ENCODE data around the gene ALDOA.
A peak's percentile ranks its signal among the peaks of the same experiment; 100 is the strongest.
"Not testable (repeated sequence)": the region's sequence is repeated elsewhere in the genome, so short reads cannot be mapped to it uniquely, and the experiment has no call there.

The ALDOA gene

GRCh38 chr16:30065102-30065942 is at the start of gene ALDOA:
Gene ALDOA (plus strand): TSS chr16:30065760. CDS start chr16:30066898, 1,138 bp downstream.
- DNase-seq, result peak; percentile 99

- no peak for DNase-seq
These were observed 48.8 kb upstream of the ALDOA start for GRCh38 chr16:30016555-30017276.

DNA sequence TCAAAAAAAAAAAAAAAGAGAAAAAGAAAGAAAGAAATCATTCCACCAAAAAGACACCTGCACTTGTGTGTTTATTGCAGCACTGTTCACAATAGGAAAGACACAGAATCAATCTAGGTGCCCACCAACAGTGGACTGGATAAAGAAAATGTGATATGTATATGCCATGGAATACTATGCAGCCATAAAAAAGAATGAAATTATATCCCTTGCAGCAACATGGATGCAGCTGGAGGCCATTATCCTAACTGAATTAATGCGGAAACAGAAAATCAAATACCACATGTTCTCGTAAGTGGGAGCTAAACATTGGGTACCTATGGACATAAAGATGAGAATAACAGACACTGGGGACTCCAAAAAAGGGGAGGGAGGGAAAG is 48.3 kb upstream of the ALDOA start:
- DNase-seq, result no peak

DNA sequence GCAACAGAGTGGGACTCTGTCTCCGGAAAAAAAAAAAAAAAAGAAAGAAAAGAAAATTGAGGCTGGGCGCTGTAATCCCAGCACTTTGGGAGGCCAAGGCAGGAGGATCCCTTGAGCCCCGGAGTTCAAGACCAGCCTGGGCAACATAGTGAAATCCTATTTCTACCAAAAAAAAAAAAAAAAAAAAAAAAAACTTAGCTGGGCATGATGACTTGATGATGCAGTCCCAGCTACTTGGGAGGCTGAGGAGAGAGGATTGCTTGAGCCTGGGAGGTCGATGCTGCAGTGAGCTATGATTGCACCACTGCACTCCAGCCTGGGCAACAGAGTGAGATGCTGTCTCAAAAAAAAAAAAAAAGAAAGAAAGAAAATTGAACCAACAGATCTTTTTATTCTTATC is 47.6 kb upstream of the ALDOA start:
- not testable (repeated sequence) for DNase-seq

- no peak for DNase-seq
These were observed 46.8 kb upstream of the ALDOA start for GRCh38 chr16:30018731-30019158.

DNA sequence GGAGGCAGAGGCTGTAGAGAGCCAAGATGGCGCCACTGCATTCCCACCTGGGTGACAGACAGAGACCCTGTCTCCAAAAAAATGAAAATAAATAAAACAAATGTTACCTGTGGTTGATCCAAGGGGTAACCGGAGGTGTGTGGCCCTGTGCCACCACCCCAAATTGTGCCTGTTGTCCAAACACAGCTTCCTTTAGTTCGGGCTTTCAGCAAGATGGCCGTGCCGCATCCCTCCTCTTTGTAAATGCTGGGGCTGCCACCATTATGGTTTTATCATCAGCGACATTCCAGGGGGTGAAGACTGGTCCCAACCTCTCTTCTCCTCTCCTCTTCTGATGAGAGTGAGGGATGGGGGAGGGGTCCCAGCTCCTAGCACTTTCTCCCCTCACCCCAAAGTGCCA is 42.7 kb upstream of the ALDOA start, which contains the start of gene C16orf92:
TSS of gene C16orf92 (plus strand) at position 312 of the 400 bp plus-strand sequence. CDS start 143 bp downstream, outside the sequence.
- DNase-seq, result no peak

- DNase-seq, result no peak
These were observed 42.0 kb upstream of the ALDOA start for GRCh38 chr16:30023586-30023985.

DNA sequence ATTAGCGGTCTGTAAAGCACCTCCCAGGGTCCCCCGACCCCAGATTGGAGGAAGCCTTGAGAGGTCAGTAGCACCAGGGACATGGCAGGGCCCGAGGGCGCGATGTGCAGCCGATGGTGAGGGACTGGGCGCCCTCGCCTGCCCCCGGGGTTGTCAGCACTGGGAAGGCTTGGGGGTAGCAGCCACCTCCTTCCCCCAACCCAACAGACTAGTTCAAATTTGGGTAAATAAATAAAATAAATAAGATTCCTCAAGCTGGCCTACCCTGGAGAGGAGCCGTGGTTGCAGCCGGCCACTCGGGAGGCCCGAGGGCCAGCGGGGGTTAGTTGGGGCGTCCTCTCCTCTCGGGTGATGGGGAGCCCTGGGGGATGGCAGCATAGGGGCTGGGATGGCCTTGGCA is 41.1 kb upstream of the ALDOA start:
- DNase-seq, result no peak

DNA sequence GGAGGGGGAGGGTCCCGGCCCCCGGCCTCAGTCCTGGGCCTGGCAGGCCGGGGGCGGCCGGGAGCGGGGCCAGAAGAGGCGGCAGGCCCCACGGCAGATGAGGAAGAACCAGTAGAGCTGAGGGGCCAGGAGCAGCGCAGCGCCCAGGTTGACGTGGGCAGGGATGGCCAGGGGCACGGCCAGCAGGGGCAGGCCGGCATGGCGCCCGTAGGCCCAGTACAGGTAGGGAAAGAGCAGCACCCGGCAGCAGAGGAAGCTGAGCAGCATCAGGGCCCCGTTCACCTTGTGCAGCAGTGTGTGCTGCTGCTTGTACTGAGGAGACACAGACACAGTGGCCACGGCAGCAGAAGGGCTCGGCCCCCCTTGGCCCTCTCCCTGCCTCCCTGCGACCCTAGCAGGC is 40.4 kb upstream of the ALDOA start:
- DNase-seq, result no peak

- no peak for DNase-seq
These were observed 40.0 kb upstream of the ALDOA start for GRCh38 chr16:30025574-30025973.

GRCh38 chr16:30026449-30026848 is 39.1 kb upstream of the ALDOA start:
- DNase-seq, result no peak

- DNase-seq, result no peak
These were observed 37.7 kb upstream of the ALDOA start for GRCh38 chr16:30027588-30028437.

- DNase-seq, result peak; percentile 29
These were observed 37.0 kb upstream of the ALDOA start for GRCh38 chr16:30028438-30029076.

GRCh38 chr16:30030011-30030685 is 35.4 kb upstream of the ALDOA start:
- DNase-seq, result no peak

- DNase-seq, result no peak
These were observed 34.6 kb upstream of the ALDOA start, which contains the start of gene TLCD3B for GRCh38 chr16:30030841-30031413. Gene TLCD3B (minus strand): TSS chr16:30031271. CDS start chr16:30030527, 744 bp downstream.

DNA sequence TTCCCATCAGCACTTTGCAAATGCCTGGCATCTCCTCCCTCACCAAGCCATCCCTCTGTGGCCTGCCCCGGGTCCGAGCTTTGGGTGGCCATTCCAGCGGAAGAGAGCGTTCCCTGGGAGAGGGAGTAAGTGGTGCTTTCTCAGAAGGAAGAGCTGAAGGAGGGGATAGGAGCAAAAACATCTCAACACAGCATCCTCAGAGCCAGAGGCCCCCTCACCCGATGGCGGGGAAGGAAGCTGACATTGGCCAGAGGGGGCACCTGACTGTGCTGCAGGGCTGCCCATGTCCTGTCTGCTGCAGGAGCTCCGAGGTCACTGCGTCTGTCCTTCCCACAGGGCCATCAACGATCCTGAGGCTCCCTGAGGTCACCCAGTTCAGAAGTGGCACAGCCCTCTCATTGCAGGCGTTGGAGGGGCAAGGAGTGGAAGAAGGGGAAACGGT is 34.1 kb upstream of the ALDOA start:
- DNase-seq, result no peak

GRCh38 chr16:30032083-30032819 is 33.3 kb upstream of the ALDOA start:
- DNase-seq, result peak; percentile 74

GRCh38 chr16:30033270-30033669 is 32.3 kb upstream of the ALDOA start:
- peak; percentile 38 for DNase-seq

- no peak for DNase-seq
These were observed 25.3 kb upstream of the ALDOA start for GRCh38 chr16:30040221-30040620.

GRCh38 chr16:30040690-30041089 is 24.9 kb upstream of the ALDOA start:
- DNase-seq, result not testable (repeated sequence)

- no peak for DNase-seq
These were observed 23.7 kb upstream of the ALDOA start for GRCh38 chr16:30041841-30042240.

Data from stimulated activated CD4-positive, alpha-beta T cell treated with anti-CD3 and anti-CD28 coated beads, Interleukin-15, amount 100 ng/mL, for 24 hours (primary cell).